Measurements from ENCODE around the gene COQ9. TPM values are rescaled to one million over a fixed set of nuclear protein-coding genes. Genes with fewer than 3 reads are reported as not detected.
"Not testable (repeated sequence)": the region's sequence is repeated elsewhere in the genome, so short reads cannot be mapped to it uniquely, and the experiment has no call there.

Gene COQ9
- total RNA-seq, 1 donor from 2014 or later: 39.2 TPM

DNA sequence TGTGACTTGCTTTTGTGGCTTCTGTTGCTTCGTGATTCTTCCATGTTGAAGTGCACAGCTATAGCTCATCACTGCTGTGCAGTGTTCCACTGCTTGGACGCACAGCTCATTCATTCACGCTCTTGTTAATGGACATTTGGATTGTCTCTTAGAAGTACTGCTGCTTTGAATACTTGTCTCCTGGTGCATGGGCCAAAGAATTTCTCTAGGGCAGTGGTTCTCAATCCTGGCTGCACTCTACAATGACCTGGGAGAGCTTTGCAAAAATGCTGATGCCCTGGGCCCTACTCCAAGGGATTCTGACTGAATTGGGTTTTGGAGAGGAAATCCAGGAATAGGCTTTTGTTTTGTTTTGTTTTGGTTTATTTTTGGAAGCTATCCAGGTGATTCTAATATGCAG lies 22.7 kb upstream of the COQ9 start:
- no peak for DNase-seq (ENCODE audit: low spot score)

DNA sequence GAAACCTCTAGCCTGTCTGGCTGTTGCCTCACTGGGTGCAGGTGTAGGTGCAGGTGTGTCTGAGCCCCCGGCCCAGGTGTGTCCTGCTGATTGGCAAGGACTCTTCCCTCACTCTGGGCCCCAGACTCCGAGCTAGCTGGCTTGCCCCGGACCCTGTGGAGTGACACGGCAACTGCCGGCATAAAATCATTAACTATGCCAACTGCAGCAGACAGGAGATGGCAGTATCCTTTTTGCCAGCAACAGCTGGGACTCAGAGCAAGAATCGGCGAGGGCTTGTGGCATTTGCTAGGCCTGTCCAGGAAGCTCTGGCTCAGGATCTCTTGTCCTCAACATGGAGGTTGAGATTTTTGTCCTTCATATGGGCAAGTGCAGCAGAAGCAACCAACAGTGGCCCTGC lies 20.9 kb upstream of the COQ9 start:
- DNase-seq (ENCODE audit: low spot score): no peak

DNA sequence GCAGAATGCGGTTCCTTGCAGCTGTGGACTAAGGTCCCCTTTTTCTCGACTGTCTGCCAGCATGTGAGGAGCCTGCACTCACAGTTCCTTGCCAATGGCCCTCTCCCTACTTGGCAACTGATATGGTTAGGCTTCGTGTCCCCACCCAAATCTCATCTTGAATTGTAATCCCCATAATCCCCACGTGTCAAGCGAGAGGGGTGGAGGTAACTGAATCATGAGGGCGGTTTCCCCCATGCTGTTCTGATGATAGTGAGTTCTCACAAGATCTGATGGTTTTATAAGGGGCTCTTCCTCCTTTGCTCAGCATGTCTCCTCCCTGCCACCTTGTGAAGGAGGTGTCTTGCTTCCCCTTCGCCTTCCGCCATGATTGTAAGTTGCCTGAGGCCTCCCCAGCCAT lies 20.0 kb upstream of the COQ9 start:
- DNase-seq (ENCODE audit: low spot score): no peak

DNA sequence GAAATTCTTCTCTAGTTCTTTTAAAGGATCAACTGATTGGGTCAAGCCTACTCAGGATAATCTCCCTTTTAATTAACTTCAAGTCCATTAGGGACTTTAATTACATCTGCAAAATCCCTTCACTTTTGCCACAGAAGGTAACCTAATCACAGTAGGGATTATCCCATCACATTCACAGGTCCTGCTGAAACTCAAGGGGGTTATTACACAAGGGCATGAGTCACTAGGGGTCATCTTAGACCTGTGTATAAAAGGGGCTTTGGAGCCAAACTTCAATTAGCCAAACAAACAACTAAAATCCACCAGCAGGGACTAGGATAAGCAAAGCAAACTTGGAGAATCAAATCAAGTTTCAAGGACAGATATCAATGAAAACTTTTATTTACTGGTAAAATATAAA lies 19.5 kb upstream of the COQ9 start:
- DNase-seq (ENCODE audit: low spot score): no peak

DNA sequence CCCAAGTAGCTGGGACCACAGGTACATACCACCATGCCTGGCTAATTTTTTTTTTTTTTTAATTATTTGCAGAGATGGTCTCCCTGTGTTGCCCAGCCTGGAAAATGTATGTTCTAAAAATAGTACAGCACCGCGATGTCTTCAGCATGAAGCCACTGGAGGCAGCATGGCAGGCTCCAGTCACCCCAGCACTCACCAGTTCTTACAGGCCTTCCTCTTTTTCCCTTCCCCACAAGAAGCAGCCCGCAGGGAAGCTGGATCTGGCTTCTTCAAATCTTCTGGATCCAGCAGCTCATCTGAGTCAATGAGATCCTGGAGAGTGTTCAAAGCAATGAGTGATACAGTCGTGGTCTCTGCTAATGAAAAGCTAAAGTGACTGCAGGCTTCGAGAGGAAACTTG lies 16.3 kb upstream of the COQ9 start:
- DNase-seq (ENCODE audit: low spot score): no peak

DNA sequence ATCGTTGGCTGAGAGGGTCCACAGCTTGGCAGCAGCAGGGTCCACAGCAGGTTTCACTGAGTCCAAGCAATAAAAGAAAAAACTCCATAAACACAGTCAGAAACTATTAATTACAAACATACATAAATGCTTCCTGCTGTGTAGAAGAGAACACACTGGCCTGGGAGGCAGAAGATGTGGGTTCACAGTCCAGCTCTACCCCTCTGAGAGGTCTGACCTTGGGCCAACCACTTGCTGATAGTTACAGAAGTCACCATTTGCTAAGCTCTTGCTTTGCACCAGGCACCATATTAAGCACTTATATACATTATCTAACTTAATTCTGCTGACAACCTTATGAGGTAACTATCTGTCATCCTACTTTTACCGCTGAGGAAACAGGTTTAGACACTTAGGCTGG lies 14.8 kb upstream of the COQ9 start:
- no peak for DNase-seq (ENCODE audit: low spot score)

DNA sequence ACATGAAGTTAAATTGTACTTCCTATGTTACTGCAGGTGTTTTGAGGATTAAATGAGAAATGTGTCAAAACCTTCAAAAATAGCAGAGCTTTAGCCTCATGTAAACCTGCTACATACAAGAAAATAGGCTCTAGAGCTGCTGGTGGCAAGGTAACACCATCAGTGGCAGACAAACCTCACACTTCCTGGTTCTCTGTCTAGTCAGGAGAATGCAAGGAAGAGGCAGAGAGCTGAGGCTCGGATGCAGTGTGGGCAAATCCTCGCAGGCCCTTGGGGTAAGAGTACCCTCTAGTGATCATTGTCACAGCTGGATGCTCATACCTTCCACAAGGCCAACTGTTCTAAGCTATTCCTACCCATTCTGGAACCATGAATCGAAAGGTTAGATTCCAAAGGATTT lies 14.3 kb upstream of the COQ9 start:
- no peak for DNase-seq (ENCODE audit: low spot score)

DNA sequence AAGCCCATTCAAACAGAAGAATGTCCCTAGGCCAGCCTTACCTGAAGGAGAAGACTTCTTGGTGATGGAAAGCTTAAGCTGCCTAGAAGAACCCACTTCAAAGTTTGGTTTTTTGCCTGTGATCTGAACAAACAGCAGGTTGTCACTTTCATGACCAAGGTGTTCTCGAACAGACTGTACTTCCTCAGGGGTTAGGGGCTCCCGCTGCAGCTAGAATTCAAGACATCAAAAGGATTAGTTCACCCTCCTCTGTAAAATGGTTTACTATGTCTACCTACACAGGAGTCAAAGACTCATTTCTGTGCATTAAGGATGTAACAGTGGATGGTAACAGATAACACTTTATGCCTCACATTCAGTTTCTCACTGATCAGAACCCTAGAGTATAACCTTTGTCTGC lies 13.3 kb upstream of the COQ9 start:
- DNase-seq (ENCODE audit: low spot score): no peak

DNA sequence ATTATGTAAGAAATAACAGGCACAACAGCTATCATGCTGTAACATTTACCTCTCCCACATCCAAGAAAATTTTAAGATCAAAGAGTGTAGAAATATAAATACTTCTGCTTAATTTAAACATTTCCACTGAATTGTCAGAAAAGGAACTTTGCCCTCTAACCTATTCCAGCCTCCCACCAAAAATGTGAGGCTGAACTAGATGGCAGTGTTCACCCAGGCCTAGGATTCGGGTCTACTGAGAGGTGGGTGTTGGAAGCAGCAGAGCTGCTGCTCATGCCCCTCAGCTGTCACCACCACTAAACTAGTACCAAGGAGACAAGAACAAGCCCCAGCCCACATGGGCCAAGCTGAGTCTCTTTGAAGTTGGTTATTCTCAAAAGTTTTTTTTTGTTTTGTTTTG lies 11.4 kb upstream of the COQ9 start:
- DNase-seq (ENCODE audit: low spot score): no peak

DNA sequence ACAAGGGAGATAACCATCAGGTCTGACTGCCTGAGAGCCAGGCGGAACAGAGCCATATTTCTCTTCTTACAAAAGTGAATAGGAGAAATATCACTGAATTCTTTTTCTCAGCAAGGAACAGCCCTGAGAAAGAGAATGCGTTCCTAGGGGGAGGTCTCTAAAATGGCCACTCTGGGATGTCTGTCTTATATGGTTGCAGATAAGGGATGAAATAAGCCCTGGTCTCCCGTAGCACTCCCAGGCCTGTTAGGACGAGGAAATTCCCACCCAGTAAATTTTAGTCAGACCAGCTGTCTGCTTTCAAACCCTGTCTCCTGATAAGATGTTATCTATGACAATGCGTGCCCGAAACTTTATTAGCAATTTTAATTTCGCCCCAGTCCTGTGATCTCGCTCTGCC lies 7.3 kb upstream of the COQ9 start:
- not testable (repeated sequence) for DNase-seq (ENCODE audit: low spot score)

DNA sequence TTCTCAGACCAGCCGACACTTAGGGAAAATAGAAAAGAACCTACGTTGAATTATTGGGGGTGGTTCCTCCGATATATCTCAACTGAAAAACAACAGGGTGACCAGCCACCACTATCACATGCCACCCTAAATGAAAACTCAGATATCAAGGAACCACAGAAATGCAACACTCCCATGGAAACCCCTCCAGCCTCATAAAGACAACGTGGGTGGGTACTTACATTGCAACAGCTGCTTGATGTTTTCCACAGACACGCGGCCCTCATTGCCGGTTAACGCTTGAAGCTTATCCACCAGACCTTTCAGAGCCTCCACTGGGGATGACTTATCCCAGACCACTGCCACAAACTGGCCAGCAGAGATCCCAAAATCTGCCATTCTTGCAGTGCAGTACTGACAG lies 6.7 kb upstream of the COQ9 start:
- DNase-seq (ENCODE audit: low spot score): not testable (repeated sequence)

DNA sequence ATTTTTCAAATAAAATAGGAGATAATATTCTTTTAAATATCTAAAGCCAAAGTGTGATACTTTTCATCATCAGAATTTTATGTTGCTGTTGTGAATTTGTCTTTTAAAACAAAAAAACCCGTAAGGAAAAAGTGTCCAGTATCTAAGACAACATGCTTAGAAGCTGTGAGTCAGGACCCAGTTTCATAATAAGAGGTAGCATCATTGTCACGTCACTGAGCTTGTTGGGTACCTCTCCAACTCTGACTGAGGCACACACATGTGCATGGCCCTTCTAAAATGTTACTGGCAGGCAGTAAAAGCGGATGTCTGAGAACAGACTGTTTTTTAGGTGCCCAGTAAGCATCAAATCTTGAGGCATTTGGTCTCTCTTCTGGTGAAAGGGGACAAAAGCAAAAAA lies 2.6 kb upstream of the COQ9 start:
- DNase-seq (ENCODE audit: low spot score): no peak

DNA sequence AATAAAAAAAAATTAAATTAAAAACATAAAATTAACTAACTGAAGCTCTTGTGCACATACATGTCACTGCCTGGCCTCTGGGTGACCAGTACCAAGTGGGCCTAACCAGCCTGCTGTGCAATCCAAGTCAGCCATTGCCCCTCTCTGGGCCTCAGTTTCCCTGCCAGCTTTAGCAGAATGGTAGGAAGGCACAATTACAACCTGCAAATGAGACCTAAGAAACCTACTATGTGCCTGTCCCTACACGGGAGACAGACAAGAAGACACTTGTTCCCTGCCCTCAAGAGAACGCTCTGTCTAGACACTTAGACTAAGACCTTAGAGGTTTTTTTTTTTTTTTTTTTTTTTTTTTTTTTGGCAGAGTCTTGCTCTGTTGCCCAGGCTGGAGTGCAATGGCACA lies 1.8 kb upstream of the COQ9 start:
- DNase-seq (ENCODE audit: low spot score): no peak

DNA sequence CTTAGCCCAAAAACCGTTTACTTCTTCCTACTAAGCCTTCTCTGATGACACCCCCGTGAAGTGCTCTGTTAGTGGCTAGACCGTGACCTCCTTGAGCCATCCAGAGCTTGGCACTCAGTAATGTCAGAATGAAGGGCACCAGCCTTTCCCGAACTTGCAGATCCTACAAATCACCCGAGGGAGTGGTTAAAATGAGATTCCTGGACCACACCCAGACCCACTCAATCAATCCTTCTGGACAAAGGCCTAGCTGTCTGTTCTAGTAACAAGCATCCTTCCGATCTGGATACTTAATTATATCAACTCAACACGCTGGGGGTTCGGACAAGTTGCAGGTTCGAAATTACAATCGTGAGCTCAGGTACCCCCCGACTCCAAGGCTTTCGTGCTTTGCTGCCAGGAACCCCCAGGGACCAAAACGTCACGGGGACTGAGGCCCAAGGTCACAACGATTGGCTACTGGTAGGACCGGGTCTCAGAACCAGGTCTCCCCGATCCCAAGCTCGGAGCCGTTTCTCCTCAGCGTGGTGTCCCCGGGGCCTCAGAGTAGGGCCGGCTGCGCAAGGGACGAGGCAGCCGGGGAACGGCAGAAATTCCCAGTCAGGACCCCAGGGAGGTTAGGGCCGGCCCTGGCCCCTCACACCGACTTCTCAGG lies 621 bp upstream of the COQ9 start:
- no peak for DNase-seq (ENCODE audit: low spot score)

DNA sequence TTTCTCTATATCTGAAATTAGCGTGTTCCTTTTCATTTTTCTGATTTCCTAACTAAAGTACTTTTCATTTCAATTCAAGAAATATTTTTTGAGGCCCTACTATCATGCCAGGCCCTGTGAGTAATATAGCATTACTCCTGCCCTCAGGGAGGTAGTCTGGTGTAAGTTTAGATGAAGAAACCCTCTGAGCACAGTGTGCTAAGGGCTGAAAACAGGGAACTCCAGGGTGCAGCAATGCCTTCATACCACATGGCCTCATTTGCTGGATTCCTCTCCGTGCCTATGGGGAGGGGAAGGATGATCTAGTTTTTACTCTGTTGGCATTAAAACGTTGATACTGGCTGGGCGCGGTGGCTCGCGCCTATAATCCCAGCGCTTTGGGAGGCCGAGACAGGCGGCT lies 4.7 kb downstream of the COQ9 start:
- DNase-seq (ENCODE audit: low spot score): no peak

DNA sequence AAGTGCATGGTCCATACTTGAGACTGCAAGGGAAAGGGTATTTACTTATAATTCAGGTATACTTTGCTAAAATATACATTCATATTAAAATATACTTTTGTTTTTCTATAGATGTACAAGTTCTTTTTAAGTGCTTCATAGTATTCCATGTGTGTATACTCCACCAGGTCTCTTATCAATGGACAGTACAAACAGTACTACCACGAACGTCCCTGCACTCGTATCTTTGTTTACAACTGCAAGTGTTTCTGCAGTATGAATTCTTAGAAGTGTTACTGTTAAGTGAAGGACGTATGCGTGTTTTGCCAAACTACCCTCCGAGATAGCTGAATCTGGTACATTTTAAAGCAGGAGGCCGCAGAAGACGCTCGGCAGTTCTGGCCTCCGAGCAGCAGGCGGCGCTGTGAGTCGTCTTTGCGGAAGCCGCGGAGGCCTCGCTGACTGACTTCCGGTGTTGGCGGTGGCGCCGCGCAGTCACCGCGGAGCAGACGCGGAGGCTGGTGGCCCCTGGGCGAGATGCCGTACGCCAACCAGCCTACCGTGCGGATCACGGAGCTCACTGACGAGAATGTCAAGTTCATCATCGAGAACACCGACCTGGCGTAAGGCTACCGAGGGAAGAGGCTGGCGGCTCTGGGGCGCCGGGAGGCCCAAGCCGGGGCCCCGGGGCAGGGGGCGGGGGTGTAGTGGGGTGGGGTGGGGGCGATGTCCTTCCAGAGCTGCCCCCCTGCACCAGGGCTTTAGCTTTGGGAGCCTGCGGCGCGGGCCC lies 15.1 kb downstream of the COQ9 start, which contains the start of gene POLR2C:
Gene POLR2C (plus strand): TSS at position 471 of the 769 bp plus-strand sequence. CDS start 46 bp downstream, at position 517.
- peak; percentile 96 for DNase-seq (ENCODE audit: low spot score)

DNA sequence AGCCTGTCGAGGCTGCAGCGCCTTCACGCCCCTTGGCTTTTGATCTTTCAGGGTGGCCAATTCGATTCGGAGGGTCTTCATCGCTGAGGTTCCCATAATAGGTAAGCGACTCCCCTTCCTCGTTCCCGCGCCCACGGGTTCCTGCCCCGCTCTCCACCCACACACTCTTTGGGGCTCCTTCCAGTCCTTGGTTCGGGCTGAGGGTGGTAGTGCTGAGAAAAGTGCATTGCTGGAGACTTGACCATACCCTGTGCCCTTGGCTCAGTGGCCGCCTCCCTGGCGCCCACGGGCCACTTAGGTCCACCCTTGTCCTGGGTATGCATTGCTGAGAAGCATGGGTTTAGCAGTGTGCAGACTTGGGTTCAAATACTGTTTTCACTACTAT lies 15.7 kb downstream of the COQ9 start:
- DNase-seq (ENCODE audit: low spot score): no peak

DNA sequence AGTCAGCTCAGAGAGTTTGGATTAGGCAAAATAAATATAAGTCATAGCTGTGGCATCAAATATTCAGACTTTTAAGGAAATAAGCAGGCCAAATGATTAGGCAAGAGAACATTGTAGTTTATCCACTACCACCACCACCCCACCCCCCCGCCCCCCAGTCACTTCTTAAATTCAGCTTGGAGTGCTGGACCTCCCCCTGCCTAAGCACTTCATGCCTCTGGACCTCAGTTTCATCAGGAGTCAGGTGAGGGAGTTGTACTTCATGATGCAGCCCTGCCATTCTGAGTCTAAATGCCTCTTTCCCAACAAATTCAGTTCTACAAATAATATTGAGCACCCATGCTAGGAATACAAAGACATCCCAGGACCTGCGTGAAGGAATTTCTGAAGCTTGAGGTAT lies 17.2 kb downstream of the COQ9 start:
- no peak for DNase-seq (ENCODE audit: low spot score)

DNA sequence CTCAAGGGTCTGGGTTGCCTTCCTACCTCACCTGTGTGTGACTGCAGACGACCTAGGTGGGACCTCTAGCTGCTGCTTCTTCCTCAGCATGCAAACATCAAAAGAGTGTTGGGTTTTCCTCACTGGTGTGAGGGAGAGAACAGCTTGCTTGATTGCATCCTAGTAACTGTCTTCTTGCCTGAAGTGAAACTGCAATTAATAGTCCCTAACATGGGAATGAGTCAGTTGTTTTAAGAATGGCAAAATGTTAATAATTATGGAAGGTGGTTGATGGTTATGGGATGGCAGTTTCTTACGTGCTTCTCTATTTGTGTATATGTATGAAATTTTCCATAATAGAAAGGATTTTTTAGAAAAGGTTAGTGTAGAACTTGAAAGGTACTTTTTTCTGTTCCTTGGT lies 21.1 kb downstream of the COQ9 start:
- DNase-seq (ENCODE audit: low spot score): no peak

DNA sequence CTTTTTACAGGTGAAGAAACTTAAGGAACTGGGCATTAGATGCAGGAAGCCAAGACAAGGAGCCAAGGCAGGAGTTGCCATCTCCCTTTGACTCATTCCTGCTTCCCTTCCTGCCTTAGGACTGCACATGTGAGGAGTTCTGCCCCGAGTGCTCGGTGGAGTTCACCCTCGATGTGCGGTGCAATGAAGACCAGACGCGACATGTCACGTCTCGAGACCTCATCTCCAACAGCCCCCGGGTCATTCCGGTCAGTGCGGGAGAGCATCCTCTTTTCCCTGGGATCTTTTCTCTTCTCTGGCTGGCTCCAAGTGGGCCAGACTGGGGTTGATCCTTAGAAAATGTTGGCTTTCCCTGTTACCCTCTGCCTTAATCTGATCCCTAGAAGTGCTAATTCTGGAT lies 21.8 kb downstream of the COQ9 start:
- no peak for DNase-seq (ENCODE audit: low spot score)

DNA sequence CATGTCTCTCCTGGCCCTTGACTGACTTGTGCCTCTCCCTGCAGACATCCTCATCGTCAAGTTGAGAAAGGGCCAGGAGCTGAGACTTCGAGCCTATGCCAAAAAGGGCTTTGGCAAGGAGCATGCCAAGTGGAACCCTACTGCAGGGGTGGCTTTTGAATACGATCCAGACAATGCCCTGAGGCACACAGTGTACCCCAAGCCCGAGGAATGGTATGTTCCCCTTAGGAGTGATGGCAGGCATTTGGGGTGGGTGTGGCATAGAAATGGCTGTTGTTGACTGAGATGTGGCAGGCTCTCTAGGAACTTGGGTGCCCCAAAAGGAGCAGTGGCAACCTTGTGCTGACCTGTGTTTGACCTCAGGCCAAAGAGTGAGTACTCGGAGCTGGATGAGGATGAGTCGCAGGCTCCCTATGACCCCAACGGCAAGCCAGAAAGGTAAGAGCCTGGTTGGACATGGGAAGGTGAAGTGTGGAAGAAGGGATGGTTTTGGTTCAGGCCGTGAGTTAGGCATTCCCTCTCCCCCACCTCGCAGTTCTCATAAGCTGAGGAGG lies 22.7 kb downstream of the COQ9 start:
- DNase-seq (ENCODE audit: low spot score): no peak

DNA sequence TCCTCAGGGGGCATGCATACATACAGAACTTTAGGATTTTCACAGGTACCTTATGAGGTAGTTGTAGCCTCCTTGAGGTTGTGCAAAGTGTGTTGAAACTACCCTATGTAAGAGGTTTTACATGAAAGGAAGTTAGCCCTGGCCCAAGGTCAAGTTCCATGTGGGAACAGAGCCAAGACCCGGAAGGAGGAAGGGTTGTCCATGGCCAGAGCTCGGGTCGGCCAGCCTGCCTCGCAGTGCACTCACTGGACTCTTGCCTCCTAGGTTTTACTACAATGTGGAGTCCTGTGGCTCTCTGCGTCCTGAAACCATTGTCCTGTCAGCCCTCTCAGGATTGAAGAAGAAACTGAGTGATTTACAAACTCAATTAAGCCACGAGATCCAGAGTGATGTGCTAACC lies 23.4 kb downstream of the COQ9 start:
- DNase-seq (ENCODE audit: low spot score): no peak

DNA sequence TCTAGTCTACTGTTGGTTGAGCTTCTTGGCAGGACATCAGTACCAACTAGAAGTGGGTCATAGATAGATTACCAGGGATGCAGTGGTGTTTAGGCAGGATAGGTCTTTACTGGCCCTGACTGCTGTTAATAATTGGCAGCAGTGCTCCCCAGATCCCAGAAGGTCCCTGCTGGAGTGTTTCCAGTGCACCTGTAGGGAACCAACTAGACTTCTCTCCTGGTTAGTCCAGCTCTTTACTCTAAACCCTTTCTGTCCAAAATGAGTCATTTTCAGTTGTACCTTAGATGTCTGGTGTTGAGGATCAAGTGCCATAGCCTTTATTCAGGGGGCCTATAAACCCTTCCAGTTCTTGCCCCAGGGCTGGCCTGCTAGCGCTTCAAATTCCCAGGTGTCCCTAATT lies 23.9 kb downstream of the COQ9 start:
- DNase-seq (ENCODE audit: low spot score): no peak
